Stimulated activated CD8-positive, alpha-beta memory T cell treated with anti-CD3 and anti-CD28 coated beads, Interleukin-15, amount 100 ng/mL, for 1 hour (primary cell): ENCODE results near the gene GGT6.
"Not testable (repeated sequence)": the region's sequence is repeated elsewhere in the genome, so short reads cannot be mapped to it uniquely, and the experiment has no call there.

Experiments used
- DNase-seq: peaks from one replicate; pipeline ENCODE4 v3.0.0-alpha.2; 2020; ENCODE audit warnings: low read depth

GGT6 gene

GRCh38 chr17:4592240-4593005, 32.0 kb upstream of the GGT6 start:
- DNase-seq: no peak

GRCh38 chr17:4591529-4591928, 31.2 kb upstream of the GGT6 start:
- DNase-seq: no peak

GRCh38 chr17:4590981-4591453, 30.6 kb upstream of the GGT6 start:
- no peak for DNase-seq

GRCh38 chr17:4590042-4590441, 29.7 kb upstream of the GGT6 start:
- not testable (repeated sequence) for DNase-seq

GRCh38 chr17:4588898-4589625, 28.7 kb upstream of the GGT6 start:
- DNase-seq: no peak

GRCh38 chr17:4588391-4588790, 28.0 kb upstream of the GGT6 start:
- no peak for DNase-seq

GRCh38 chr17:4587803-4588202, 27.4 kb upstream of the GGT6 start:
- no peak for DNase-seq

GRCh38 chr17:4587195-4587594, 26.8 kb upstream of the GGT6 start:
- no peak for DNase-seq

- no peak for DNase-seq
Observed at GRCh38 chr17:4586043-4586442, 25.7 kb upstream of the GGT6 start.

GRCh38 chr17:4585638-4585994, 25.2 kb upstream of the GGT6 start:
- no peak for DNase-seq

- no peak for DNase-seq
Observed at GRCh38 chr17:4584917-4585637, 24.7 kb upstream of the GGT6 start.

GRCh38 chr17:4584101-4584916, 23.9 kb upstream of the GGT6 start, which contains the start of gene SMTNL2:
Gene SMTNL2, plus strand, starts transcription at chr17:4584529. Its CDS starts 77 bp downstream, at chr17:4584606.
- no peak for DNase-seq

- no peak for DNase-seq
Observed at GRCh38 chr17:4583782-4584100, 23.4 kb upstream of the GGT6 start.

GRCh38 chr17:4583206-4583605, 22.8 kb upstream of the GGT6 start:
- DNase-seq: no peak

GRCh38 chr17:4582691-4583090, 22.3 kb upstream of the GGT6 start:
- no peak for DNase-seq

GRCh38 chr17:4582101-4582501, 21.7 kb upstream of the GGT6 start:
- DNase-seq: no peak

GRCh38 chr17:4580291-4580690, 19.9 kb upstream of the GGT6 start:
- DNase-seq: no peak

- no peak for DNase-seq
Observed at GRCh38 chr17:4579678-4580077, 19.3 kb upstream of the GGT6 start.

- not testable (repeated sequence) for DNase-seq
Observed at GRCh38 chr17:4578349-4578748, 18.0 kb upstream of the GGT6 start.

GRCh38 chr17:4577386-4577993, 17.1 kb upstream of the GGT6 start:
- DNase-seq: no peak

- DNase-seq: no peak
Observed at GRCh38 chr17:4576729-4577322, 16.4 kb upstream of the GGT6 start.
